ENCODE results near the gene CHCHD6.

CHCHD6 gene

GRCh38 chr3:126939733-126940132 is 235.7 kb downstream of the CHCHD6 start:
- no peak for DNase-seq (ENCODE audit: low spot score)

- no peak for DNase-seq (ENCODE audit: low spot score)
Observed at GRCh38 chr3:126941721-126942270, 237.8 kb downstream of the CHCHD6 start.

GRCh38 chr3:126944089-126944965 is 240.3 kb downstream of the CHCHD6 start:
- DNase-seq (ENCODE audit: low spot score): no peak

GRCh38 chr3:126945171-126945721 is 241.2 kb downstream of the CHCHD6 start:
- DNase-seq (ENCODE audit: low spot score): no peak

- DNase-seq (ENCODE audit: low spot score): no peak
Observed at GRCh38 chr3:126945891-126946290, 241.9 kb downstream of the CHCHD6 start.

GRCh38 chr3:126946405-126946804 is 242.4 kb downstream of the CHCHD6 start:
- DNase-seq (ENCODE audit: low spot score): no peak

GRCh38 chr3:126947429-126947828 is 243.4 kb downstream of the CHCHD6 start:
- peak; percentile 64 for DNase-seq (ENCODE audit: low spot score)

GRCh38 chr3:126948980-126949535 is 245.0 kb downstream of the CHCHD6 start:
- no peak for DNase-seq (ENCODE audit: low spot score)

DNA sequence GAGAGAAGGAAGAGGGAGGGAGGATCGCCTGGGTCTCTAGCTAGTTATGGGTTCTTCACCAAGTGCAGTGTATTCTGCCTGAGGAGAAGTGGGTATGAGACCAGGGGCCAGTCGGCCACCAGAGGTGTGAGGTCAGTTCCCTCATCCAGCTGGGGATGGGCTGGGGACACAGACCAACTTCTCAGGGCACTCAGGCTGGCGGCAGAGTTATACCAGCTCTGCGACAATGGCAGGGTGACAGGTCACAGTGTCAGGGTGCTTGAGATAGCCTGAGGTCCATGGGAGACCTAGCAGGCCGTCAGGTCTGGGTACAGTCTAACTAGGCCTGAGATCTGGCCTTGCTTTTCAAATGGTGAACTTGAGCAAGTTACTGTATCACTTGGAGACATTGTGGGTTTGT is 247.5 kb downstream of the CHCHD6 start:
- DNase-seq (ENCODE audit: low spot score): no peak

DNA sequence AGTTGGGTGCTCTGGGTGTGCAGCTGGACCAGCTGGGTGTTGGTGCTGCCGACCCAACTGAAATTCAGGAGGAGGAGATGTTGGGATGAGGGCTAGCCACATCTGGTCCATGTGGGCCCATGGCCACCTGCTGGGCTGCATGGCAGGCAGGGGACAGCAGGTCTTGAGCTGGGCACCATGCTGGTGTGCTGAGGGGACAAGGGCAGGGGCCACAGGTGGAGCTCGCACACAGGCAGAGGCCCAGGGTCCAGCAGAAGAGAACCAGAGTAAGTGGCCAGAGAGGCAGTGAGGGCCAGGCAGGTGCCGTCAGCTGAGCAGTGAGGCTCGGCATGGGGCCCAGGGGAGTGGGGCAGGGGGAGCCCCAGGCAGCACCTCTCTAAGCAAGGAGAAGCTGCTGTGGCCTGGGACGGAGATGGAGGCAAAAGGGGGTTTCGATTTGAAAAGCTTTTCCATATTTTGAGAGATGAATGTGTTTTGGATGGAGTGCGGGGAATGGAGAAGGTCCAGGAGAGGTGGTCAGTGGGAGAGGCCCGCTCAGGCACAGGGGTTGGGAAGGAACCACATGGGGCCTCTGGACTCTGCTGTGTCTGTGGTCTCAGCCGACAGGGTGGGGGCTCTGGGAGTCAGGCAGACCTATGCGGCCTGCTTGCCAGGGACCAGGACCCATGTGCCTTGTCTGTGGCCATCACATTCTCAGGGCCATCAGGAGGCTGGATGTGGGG is 248.4 kb downstream of the CHCHD6 start:
- no peak for DNase-seq (ENCODE audit: low spot score)

- DNase-seq (ENCODE audit: low spot score): no peak
Observed at GRCh38 chr3:126952983-126953660, 249.1 kb downstream of the CHCHD6 start.

- DNase-seq (ENCODE audit: low spot score): no peak
Observed at GRCh38 chr3:126954141-126954842, 250.3 kb downstream of the CHCHD6 start.

DNA sequence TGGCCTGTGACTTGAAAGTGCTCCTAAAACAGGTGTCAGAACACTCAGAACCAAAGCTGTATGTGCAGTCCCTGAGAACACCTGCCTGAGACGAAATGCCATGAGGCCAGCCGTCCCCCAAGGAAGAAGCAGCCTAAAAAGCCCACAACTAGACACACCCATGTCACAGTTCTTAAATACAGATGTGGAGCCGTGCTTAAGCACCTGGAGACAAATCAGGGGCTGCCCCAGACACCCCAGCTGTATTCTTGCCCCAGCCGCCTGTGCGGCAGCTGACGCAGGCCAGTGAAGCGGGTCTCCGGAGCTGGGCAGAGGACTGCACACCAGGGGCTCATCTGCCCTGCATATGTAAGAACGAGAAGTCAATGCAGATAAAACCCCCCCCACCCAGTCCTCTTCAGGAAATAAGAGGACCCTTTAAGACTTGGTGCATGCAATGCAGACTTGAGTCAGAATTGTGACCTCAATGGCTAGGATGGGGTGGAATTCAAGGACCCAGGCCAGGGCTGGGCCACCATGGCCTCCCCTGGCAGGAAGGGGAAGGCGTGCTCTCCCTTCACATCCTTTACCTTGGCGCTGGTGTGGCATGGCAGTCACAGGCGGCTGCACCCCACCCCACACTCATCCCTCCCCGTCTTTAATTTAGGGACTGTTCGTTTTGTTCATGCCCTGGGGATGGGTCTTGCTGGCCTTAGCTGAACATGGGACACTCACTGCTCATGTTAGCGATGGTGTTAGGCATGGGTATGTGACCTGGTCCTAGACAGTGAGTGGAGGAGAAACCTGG is 251.2 kb downstream of the CHCHD6 start:
- no peak for DNase-seq (ENCODE audit: low spot score)

- DNase-seq (ENCODE audit: low spot score): no peak
Observed at GRCh38 chr3:126956361-126956760, 252.3 kb downstream of the CHCHD6 start.

GRCh38 chr3:126956866-126957650 is 253.0 kb downstream of the CHCHD6 start:
- DNase-seq (ENCODE audit: low spot score): no peak

- no peak for DNase-seq (ENCODE audit: low spot score)
Observed at GRCh38 chr3:126957776-126958637, 254.0 kb downstream of the CHCHD6 start.

DNA sequence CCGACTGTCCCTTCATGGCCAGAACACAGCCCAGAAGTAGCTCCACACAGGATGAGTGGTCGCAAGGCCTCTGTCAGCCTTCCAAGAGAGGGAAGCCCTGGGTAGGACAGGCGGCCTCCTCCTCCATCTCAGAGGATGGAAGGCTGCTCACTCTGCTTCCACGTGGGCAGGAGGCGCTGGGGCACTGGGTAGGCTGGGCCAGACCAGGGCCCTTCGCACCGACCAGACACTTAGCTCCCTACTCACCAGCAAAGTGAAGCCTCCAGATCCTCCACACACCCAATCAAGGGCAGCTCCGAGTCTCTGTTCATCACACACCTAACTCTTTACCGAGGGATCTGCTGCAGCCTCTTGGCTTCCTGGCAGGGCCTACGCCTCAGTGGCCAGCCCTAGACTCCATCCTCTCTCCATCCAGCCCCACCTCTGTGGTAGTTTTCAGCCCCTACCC is 254.6 kb downstream of the CHCHD6 start:
- DNase-seq (ENCODE audit: low spot score): no peak

DNA sequence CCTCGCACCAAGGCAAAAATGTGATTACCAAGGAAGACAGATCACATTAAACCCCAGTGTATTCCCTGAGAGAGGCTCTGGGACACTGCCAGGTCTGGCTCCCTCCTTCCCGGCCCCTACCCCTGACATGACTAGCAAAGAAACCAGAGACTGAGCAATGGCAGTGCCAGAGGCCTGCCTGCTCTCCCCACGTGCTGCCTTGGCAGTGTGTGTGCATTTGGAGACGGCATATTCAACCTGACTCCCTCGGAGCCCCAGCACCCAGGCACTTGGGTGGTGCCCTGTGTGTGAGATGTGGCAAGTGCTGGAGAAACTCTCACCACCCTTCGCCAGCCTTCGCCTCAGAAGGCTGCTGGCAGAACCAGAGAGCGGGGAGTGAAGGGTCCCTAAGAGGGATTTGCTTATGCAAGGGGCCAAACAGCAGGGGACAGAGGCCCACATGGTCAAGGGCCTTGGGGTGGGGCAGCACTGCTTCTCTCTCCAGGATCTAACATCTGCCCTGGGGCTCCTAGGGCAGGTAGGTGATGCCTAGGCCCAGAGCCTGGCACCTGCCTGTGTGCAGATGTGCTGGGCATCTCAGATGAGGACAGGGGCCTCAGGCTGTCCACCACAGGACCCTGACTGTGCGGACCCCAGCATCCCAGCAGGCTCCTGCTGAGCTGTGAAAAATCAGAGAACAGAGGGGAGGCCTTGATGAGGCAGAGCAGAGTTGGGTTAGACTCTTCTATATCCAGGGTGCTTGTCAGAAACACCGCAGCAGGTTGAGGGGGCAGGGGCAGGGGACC is 255.3 kb downstream of the CHCHD6 start:
- no peak for DNase-seq (ENCODE audit: low spot score)

Data from Ammon's horn (tissue), 1 donor.